Measurements from ENCODE around the gene ZBED1.
"Not testable (repeated sequence)": the region's sequence is repeated elsewhere in the genome, so short reads cannot be mapped to it uniquely, and the experiment has no call there.

ZBED1 gene

GRCh38 chrX:2492531-2493218 is 8.1 kb downstream of the ZBED1 start:
- FAIRE-seq = no peak

DNA sequence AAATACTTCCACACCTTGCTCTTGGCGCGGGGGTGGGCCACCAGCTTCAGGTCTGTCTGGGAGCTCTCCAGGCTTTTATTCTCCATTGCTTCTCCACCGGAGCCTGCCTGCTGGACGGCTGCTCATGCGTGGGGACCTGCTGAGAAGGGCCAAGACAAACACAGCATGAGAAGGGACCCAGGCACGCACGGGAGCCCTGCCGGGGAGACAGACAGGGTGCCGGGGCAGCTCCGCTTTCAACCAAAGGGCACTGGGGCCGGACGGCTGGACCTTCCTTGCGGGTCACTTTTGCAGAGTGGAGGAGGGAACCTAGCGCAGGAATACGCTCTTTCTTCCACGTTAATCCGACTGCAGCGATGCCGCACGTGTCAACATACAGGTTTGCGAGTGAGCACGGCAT is 10.1 kb downstream of the ZBED1 start:
- no peak for FAIRE-seq

DNA sequence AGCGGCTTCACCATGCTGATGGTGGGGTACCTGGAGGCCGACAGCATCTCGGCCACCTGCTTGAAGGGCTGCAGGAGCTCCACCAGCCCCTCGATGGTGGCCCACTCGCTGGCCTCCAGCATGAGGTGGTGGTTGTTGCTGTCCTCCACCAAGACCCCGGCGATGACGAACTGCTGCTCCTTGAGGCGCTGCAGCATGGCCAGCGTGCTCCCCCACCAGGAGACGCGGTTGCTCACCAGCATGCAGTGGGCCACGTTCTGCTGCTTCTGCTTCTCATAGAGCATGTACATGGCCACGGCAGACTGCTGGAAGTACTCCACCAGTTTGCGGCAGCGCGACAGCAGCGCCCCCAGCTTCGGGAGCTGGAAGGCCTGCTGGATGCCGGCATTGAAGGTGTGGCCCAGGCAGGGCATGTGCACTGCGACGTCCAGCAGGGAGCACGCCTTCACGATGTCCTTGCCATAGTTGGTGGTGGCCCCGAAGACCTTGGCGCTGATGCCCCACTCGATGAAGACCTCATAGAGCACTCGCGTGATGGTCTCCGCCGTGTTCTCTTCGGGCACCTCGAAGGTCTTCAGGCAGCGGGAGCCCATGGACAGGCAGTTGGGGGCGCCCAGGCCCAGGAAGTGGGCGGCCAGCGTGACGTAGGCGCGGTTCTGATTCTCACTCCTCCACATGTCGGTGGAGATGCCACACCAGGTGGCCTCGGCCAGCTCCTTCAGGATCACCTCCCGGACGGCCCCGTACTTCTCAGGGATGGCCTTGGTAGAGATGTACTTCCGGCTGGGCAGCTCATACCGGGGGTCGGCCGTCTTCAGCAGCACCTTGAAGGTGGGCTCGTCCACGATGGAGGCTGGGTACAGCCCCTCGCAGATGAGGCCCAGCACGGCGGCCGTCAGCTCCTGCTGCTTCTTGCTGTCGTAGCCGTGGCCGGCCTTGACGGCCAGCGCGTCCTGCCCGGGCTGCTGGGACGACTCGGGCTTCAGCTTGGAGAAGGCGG is 11.0 kb downstream of the ZBED1 start:
- FAIRE-seq = no peak

DNA sequence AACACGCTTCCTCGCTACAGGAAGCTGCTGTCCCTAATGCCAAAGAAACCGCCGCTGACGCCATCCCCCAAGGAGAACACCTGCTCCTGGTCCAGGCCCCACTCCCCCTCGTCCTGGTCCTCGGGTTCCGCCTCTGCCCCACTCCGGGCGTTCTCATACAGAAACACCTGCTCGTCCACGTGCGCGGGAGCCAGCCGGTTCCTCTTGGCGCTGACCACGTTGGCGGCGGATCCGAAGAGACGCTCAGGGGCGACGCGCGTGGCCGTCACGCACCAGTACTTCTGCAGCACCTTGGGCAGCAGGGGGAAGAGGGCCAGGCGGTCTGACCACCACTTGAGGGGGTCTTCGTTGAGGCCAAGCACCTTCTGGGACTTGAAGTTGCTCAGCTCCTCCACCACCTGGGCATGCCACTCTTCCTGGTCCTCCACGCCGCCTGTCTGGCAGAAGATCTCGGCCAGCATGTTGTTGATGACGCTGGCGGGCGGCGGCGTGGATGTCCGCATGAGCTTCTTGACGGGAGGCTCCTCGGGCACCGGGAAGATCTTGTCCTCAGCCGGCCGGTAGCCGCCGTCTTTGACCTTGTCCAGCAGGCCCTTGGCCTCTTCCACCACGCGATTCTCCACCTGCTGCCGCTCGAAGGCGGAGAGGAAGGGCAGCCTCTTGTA is 12.0 kb downstream of the ZBED1 start:
- FAIRE-seq = no peak

DNA sequence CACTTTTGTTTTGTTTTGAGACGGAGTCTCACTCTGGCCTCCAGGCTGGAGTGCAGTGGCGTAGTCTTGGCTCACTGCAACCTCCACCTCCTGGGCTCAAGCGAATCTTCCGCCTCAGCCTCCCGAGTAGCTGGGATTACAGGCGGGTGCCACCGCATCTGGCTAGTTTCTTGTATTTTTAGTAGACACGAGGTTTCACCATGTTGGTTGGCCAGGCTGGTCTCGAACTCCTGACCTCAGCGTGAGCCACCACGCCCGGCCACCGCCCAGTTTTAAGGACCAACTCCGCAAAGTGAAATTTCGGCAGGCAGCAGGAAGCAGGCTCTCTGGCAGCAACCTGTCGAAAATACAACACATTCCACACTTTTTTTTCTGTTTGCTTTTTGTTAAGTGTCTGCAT is 13.4 kb downstream of the ZBED1 start:
- no peak for FAIRE-seq

DNA sequence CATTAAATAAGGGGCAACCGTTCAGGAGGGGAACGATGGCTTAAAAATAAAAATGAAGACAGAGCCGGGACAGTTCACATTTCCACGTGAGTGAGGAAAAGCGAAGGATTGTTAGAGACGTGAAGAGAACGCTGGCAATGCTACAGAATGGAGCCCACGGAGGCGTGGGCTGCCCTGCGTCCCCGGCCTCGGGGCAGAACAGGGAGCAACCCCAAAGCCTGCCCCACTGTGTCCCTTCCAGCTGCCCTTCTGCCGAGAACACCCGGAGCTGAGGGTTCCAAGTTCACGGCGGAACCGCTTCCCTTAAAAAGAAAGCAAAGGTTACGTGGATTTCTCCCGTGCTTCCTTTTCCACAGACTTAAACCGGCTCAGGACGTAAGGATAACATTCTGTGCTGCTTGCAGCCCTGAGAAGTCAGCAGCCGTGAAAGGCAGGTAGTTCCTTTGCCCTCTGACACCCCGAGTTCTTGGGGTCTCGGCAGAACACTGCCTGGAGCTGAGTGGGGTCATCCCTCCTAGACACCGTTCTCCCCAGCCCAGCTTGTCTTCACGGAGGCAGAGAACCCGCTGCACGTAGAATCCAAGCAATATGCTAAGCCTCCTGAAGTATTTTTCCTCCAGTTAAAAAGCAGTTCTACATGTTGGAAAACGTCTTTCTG is 14.2 kb downstream of the ZBED1 start:
- FAIRE-seq = no peak

DNA sequence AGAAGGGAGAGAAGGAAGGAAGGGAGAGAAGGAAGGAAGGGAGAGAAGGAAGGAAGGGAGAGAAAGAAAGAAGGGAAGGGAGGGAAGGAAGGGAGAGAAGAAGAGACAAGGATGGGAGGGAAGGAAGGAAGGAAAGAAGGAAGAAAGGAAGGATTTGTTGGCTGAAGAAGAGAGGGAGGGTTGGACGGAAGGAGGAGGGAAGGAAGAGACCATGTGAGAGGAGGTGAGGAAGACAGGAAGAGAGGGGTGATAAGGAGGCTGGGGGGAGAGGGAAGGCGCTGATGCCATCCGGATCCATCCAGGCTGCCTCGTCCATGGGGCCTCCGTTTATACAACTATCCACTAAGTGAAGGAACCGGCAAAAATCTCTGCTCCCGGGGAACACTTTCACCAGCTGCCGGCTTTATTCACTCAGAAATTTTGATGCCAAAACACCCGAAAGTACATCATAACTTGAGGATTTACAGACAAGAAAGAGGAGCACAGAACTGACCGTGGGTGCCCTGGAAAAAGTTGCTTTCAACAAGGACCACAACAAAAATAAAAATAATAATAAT is 14.9 kb downstream of the ZBED1 start:
- no peak for FAIRE-seq

DNA sequence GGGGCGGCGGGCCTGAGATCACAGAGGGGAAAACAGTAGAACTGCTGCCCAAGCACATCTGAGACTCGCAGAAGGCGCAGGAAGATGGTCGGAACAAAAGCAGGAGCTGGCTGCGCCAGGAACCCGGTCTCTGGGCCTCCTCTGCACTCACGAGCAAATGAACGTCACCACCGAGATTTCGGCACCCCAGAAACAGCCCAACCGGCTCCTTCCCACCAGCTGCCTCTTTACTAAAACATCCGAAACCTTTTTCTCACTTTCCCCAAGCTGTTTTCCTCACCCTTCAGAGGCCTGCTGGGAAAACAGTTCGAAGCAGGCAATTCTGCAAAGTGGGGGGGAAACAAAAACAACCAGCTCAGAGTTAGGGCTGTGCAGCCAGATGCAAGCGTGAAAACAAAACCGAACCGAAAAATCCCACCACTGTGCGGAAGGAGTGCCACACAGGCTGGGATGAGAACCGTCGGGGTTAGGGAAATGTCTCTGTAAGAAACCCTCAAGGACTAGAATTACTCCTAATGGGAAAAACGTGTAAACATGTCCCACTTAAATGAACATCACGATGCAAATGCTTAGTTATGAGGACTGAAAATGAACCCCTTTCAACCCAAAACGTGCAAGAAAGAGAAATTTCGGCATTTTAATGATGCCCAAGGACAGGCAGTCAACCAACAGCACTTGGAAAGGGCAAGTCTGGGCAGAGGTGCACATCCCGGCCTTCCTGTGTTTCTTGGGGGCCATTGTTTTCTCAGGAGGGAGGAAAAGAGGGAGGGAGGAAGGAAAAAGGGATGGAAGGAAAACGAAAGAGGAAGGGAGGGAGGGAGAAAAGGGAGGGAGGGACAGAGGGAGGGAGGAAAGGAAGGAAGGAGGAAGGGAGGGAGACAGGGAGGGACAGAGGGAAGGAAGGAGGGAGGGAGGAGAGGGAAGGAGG is 15.8 kb downstream of the ZBED1 start:
- no peak for FAIRE-seq

DNA sequence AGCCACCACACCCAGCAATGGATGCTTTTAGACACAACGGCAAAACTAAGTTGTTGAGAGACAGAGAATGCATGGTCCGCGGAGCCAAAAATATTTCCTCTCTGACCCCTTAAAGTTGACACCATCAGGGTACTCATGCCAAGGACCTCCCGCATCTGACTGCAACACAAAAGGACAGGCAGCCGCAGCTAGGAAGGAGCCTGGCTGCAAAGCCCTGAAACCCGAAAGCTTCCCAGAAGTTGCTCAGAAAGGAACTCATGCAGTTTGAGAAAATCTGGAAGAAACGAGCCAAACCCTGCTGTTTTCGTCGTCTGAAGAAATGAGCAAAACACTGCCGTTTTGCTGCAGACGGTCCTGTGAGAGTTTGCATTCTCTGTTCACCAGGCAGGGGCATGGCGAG is 16.5 kb downstream of the ZBED1 start:
- FAIRE-seq = no peak

GRCh38 chrX:2483398-2484060 is 17.2 kb downstream of the ZBED1 start:
- FAIRE-seq = no peak

GRCh38 chrX:2481597-2481996 is 19.2 kb downstream of the ZBED1 start:
- FAIRE-seq = not testable (repeated sequence)

DNA sequence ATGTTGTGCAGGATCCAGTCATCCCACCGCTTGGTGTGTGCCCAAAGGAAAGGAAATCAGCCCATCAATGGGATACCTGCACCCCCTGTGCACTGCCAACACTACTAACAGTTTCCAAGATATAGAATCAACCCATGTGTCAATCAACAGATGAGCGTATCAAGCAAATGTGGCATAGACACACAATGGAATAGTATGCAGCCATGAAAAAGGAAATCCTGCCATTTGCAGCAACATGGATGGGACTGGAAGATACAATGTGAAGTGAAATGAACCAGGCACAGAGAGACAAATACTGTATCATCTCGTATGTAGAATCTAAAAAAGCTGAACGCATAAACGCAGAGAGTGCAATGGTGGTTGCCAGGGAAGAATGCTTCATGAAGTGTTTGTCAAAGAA is 20.8 kb downstream of the ZBED1 start:
- not testable (repeated sequence) for FAIRE-seq

- FAIRE-seq = no peak
Measured at GRCh38 chrX:2479420-2479780, 21.4 kb downstream of the ZBED1 start.

- FAIRE-seq = no peak
Measured at GRCh38 chrX:2478546-2479419, 22.0 kb downstream of the ZBED1 start.

DNA sequence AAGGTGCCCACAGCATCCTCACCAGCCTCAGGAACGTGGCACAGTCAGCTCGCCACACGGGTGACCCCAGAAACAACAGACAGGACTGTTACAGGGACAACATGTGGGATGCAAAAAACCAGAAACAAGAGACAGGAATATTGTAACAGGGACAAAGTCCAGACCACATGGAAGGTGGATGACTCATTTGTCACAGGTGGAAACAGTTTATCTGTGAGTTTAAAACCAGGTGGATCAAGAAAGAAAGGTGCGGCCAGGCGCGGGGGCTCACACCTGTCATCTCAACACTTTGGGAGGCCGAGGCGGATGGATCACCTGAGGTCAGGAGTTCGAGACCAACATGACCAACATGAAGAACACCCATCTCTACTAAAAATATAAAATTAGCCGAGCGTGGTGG is 23.5 kb downstream of the ZBED1 start:
- FAIRE-seq = not testable (repeated sequence)

DNA sequence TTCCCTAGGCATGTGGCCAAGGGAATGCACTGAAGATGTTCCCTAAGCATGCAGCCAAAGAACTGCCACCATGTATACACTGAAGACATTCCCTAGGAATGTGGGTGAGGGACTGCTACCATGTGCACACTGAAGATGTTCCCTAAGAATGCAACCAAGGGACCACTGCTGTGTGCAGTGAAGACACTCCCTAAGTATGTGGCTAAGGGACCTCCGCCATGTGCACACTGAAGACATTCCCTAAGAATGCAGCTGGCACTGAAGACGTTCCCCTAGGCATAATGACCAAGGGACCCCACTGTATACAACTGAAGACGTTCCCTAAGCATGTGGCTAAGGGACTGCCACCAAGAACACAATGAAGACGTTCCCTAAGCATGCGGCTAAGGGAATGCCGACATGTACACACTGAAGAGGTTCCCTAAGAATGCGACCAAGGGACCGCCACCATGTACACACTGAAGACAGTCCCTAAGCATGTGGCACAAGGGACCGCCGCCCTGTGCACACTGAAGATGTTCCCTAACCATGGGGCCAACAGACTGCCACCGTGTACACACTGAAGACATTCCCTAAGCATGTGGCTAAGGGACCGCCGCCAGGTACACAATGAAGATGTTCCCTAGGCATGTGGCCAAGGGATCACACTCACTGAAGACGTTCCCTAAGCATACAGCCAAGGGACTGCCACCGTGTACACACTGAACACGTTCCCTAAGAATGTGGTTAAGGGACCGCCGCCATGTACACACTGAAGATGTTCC is 25.6 kb downstream of the ZBED1 start:
- no peak for FAIRE-seq

- no peak for FAIRE-seq
Measured at GRCh38 chrX:2474280-2474962, 26.4 kb downstream of the ZBED1 start.

GRCh38 chrX:2473064-2473463 is 27.7 kb downstream of the ZBED1 start:
- not testable (repeated sequence) for FAIRE-seq

DNA sequence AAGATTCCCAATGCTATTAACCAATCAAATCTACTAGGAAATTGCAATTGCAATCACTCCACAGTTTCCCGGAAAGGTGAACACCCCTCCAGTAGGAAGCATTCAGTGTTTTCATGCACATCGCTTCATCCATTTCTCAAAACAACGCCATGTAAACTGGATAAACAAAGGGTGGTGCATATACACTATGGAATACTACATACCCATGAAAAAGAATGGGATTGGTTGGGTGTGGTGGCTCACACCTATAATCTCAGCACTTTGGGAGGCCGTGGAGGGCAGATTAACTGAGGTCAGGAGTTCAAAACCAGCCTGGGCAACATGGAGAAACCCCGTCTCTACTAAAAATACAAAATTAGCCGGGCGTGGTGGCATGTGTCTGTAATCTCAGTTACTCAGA is 29.1 kb downstream of the ZBED1 start:
- no peak for FAIRE-seq
